AG20443 (cell line): ENCODE data around the gene CCL4.

Source experiments
- DNase-seq: peaks from one replicate; pipeline ENCODE4 v3.0.0; 2012; ENCODE audit warnings: low spot score, mixed read lengths

Gene CCL4

DNA sequence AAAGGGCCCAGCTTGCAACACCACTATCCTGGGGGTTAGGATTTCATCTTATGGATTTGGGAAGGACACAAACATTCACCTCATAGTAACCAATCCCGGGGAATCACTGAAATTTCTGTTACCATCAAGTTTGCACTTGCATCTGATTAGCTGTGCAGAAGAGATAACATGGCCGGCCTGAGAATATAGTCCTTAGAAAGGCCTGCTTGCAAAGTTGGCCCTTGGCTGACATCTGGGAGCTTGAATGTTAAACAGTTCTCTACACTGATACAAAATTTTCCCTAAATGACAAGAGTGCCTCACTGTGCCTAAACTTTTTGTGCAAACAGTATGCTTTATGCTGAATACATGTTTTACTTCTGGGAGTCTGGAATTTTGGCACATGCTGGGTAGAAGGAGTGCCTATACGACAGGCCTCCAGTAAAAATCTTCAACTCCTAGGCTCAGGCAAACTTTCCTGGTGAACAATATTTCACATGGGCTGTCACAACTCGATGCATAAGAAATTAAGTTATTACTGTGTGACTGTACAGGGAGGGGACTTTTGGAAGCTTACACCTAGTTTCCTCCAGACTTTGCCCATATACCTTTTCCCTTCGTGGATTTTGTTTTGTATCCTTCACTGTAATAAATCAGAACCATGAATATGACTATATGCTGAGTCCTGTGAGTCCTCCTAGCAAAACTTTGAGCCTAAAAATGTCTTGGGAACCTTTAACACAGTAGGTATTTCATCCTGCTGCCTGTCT lies 41.5 kb downstream of the CCL4 start:
- no peak for DNase-seq

DNA sequence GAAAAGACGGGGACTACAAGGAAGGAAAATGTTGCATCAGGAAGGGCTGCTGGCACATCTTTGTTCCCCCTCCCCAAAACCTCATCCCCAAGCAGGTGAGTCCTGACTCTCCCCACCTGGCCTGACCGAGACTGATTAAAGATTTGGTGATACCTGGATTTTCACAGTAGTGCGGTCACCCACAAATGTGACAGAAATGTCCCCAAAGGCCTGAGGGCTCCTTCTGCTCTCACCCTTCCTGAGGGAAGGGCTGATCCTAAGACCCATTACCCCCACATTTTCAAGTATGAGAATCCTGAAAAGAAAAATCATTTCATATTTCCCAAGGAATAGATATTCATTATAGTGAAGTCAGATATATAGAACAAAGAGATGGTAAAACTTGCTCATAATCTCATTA lies 44.0 kb downstream of the CCL4 start:
- no peak for DNase-seq

DNA sequence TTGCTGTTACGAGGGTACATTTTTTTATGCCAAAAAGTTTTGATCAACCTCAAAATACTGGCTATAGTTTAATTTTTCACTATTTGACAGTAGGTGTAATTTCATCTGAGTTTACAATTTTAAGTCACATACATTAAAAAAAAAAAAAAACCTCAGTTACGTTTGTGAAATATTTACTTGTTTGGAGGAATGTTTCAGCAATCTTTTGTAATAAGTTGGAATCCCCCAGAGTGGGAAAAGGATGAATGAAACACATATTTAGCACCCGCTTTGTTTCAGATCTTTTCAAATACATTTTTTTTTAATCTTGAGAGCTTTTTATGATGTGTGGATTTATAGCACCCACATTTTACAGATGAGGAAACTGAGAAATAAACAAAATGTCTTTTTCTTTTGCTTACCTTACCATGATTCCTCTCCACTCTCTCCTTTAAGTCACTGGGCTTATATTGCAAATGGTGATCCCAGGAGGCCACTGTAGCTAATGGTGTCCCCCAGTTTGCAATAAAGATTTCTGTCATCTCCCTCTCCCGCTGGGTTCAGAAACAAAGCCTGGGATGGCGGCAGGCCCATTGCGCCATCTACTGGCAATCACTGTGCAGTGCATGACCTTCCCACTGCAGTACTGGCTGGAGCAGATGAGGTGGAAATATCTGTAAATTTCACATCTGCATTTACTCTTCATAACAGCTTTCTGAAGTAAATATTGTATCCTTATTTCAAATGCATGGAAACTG lies 45.1 kb downstream of the CCL4 start:
- peak; percentile 88 for DNase-seq

DNA sequence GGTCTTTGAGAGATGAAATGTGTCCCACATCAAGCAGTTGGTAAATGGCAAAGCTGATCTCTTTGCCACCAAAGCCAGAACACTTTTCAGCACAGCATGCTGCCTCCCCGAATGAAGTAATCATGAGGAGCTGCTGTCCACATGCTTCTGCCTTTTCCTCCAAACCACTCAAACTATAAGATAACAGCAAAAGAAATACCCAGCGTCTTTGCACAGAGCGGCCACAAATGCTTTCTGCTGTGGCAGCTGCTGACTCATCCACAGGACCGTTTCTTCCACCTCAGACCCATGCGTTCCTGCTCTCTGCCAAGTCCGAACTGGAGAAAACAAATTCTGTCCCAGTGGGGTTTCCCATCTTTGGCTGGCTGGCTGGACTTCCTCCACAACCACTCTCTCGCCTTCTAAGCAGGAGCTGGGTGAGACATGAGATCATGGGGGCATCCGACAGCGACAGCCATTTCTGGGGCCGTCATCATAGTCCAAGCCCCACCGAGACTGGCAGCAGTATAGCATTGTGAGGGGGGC lies 45.7 kb downstream of the CCL4 start:
- DNase-seq: peak; percentile 72

DNA sequence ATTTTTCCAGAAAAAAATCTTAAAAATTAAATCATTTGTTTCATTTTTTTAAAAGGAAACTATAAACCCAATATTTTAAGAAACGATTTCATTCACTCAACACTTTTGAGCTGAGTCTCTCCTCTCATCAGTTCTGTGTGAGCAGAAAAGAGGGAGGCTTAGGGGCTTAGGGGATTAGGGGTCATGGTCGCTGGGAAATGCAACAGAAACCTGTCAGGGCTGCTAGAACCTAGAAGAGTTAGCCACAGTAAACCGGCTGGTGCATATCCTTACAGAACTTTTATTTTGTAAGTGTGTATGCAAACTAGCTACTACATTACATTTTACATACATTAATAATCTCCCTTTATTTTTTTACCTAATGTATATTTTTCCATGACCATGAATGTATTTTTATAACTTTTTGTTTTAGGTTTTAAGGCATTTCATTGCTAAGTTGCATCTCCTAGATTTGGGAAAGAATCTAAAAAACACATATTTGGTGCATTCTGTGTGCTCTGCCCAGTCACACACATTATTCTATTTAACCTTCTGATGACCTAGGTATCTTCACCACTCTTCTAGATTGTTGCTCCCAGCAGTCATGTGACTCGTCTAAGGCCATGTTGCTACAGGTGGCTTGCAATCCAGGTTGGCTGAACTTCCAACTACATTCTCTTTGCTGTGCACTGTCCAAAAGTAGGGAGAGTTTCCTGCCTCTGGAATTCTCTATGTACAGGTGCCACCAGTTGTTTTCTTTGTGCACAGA lies 48.4 kb downstream of the CCL4 start:
- no peak for DNase-seq

DNA sequence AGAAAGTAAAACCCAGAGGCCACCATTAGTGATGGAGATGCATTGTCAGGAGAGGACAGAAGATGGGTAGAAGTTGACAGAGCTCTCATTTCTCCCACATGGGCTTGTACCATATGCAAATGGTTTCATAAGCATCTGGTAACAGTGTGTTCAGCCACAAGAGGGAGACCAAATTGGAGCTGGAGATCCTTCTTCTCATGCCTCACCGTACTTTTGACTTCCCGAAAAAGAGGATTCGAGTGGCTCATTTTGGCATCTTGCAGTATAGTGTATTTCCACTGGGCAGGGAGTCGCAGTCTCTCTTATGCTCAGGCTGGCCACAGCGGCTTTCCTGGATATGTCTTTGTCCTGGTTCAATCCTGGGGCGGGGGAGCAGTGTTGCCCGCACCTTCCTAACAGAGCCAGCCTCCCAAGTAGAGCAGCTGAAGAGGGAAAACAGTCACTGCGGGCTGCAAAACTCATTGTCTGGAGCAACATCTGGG lies 49.1 kb downstream of the CCL4 start:
- no peak for DNase-seq

DNA sequence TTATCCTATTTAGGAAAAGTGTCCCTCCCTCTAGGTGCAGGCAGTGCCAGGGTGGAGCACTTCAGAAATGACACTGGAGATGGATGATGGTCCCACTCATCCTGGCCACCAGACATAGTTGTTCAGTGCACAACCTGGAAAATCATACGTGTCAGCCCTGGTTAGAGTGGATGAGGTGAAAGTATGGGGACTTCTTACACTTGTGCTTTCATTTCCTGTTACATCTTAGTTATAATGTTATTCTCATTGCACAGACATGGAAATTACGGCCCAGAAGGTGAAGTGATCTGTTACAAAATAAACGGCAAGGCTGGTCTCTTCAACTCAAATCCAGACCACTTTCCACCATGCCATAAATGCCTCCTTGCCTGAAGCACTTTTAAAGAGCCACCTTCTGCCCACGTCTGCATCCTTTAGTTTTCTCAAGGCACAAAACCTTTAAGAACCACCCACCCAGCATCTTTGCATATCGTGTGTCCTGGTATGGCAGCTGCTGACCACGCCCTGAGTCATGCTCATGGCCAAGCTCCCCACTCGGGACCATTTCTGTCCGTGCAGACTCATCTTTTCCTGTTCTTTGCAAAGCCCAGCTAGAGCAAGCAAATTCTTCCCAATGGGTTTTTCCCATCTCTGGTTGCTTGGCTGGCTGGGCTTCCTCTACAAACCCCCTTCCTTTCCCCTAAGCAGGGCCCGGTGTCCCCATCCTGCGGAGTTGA lies 50.4 kb downstream of the CCL4 start:
- no peak for DNase-seq
